SK-N-SH treated with all-trans-retinoic acid at 6 μM for 48 hours (cell line): ENCODE data around the gene SCAPER.

Experiments used
- ARNTL ChIP-seq: fragments of 450-650 bp; formaldehyde crosslinking; IDR thresholded peaks from 2 replicates; pipeline ENCODE4 v1.5.0; 2020; ENCODE audit warnings: low read depth, mild to moderate bottlenecking, moderate library complexity, borderline replicate concordance
- CSDC2 ChIP-seq: fragments of 250-450 bp; sonication (Bioruptor Pico); IDR thresholded peaks from 2 replicates; pipeline ENCODE4 v1.5.0; 2020; ENCODE audit warnings: mild to moderate bottlenecking, moderate library complexity
- GLIS3 ChIP-seq: fragments of 250-450 bp; sonication (Bioruptor Pico); IDR thresholded peaks from 2 replicates; pipeline ENCODE4 v1.5.0; 2020; ENCODE audit warnings: mild to moderate bottlenecking, moderate library complexity
- ISL1 ChIP-seq: fragments of 250-450 bp; sonication (Bioruptor Pico); IDR thresholded peaks from 2 replicates; pipeline ENCODE4 v2.1.2; 2022; ENCODE audit warnings: mild to moderate bottlenecking, moderate library complexity
- OSR1 ChIP-seq: fragments of 250-450 bp; sonication (Bioruptor Pico); IDR thresholded peaks from 2 replicates; pipeline ENCODE4 v1.8.0; 2022; ENCODE audit warnings: moderate library complexity, mild to moderate bottlenecking, inconsistent platforms
- RARB ChIP-seq: fragments of 250-450 bp; sonication (Bioruptor Pico); IDR thresholded peaks from 2 replicates; pipeline ENCODE4 v1.8.0; 2021; ENCODE audit warnings: mild to moderate bottlenecking, moderate library complexity
- SNAI2 ChIP-seq: fragments of 250-450 bp; sonication (Bioruptor Pico); IDR thresholded peaks from 2 replicates; pipeline ENCODE4 v1.5.0; 2020; ENCODE audit warnings: mild to moderate bottlenecking, moderate library complexity
- TOX ChIP-seq: fragments of 250-450 bp; sonication (Bioruptor Pico); IDR thresholded peaks from 2 replicates; pipeline ENCODE4 v1.8.0; 2021; ENCODE audit warnings: mild to moderate bottlenecking, moderate library complexity, borderline replicate concordance
- ZC3H10 ChIP-seq: fragments of 250-450 bp; sonication (Bioruptor Pico); IDR thresholded peaks from 2 replicates; pipeline ENCODE4 v1.5.1; 2021; ENCODE audit warnings: mild to moderate bottlenecking, moderate library complexity
- ZFP30 ChIP-seq: fragments of 450-650 bp; formaldehyde crosslinking; IDR thresholded peaks from 2 replicates; pipeline ENCODE4 v1.5.0; 2022; ENCODE audit warnings: mild to moderate bottlenecking, moderate library complexity
- TF ChIP-seq, protein P1 (sequence below): fragments of 250-450 bp; sonication (Bioruptor Pico); IDR thresholded peaks from 2 replicates; pipeline ENCODE4 v1.8.0; 2020; ENCODE audit warnings: mild to moderate bottlenecking, moderate library complexity, borderline replicate concordance
- TF ChIP-seq, protein P2 (sequence below): fragments of 250-450 bp; sonication (Bioruptor Pico); IDR thresholded peaks from 2 replicates; pipeline ENCODE4 v1.8.0; 2021; ENCODE audit warnings: low read depth, mild to moderate bottlenecking, moderate library complexity, borderline replicate concordance
- TF ChIP-seq, protein P3 (sequence below): fragments of 250-450 bp; sonication (Bioruptor Pico); IDR thresholded peaks from 2 replicates; pipeline ENCODE4 v1.5.1; 2020; ENCODE audit warnings: low read depth, mild to moderate bottlenecking, moderate library complexity
- TF ChIP-seq, protein P4 (sequence below): fragments of 250-450 bp; sonication (Bioruptor Pico); IDR thresholded peaks from 2 replicates; pipeline ENCODE4 v1.5.1; 2021; ENCODE audit warnings: mild to moderate bottlenecking, moderate library complexity

DNA sequence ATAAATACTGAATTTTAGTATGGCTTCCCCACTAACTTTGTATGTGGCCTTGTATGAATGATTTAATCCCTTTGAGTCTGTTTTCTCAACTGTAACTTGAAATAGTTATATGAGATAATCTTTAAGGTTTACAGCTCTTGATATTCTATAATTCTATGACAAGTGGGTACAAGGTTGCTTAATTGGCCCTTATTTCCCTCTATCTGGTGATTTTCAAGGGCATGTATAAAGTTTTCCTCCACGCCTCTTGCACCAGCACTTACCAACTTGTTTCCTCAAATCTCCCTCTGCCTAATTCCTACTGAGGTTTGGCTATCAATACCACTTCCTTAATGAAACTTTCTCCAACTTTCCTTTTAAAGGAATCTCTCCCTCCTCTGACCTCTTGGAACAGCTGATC lies 455.7 kb downstream of the SCAPER start:
- no peak for TF ChIP-seq OSR1 (CRISPR knock-in tag)
- TF ChIP-seq, protein P1, sequence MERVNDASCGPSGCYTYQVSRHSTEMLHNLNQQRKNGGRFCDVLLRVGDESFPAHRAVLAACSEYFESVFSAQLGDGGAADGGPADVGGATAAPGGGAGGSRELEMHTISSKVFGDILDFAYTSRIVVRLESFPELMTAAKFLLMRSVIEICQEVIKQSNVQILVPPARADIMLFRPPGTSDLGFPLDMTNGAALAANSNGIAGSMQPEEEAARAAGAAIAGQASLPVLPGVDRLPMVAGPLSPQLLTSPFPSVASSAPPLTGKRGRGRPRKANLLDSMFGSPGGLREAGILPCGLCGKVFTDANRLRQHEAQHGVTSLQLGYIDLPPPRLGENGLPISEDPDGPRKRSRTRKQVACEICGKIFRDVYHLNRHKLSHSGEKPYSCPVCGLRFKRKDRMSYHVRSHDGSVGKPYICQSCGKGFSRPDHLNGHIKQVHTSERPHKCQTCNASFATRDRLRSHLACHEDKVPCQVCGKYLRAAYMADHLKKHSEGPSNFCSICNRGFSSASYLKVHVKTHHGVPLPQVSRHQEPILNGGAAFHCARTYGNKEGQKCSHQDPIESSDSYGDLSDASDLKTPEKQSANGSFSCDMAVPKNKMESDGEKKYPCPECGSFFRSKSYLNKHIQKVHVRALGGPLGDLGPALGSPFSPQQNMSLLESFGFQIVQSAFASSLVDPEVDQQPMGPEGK (CRISPR knock-in tag) = no peak
- TF ChIP-seq SNAI2 (CRISPR knock-in tag) = no peak
- TF ChIP-seq ARNTL = no peak
- no peak for TF ChIP-seq RARB (CRISPR knock-in tag)
- TF ChIP-seq, protein P2, sequence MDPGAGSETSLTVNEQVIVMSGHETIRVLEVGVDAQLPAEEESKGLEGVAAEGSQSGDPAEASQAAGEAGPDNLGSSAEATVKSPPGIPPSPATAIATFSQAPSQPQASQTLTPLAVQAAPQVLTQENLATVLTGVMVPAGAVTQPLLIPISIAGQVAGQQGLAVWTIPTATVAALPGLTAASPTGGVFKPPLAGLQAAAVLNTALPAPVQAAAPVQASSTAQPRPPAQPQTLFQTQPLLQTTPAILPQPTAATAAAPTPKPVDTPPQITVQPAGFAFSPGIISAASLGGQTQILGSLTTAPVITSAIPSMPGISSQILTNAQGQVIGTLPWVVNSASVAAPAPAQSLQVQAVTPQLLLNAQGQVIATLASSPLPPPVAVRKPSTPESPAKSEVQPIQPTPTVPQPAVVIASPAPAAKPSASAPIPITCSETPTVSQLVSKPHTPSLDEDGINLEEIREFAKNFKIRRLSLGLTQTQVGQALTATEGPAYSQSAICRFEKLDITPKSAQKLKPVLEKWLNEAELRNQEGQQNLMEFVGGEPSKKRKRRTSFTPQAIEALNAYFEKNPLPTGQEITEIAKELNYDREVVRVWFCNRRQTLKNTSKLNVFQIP (CRISPR knock-in tag) = no peak
- TF ChIP-seq, protein P3, sequence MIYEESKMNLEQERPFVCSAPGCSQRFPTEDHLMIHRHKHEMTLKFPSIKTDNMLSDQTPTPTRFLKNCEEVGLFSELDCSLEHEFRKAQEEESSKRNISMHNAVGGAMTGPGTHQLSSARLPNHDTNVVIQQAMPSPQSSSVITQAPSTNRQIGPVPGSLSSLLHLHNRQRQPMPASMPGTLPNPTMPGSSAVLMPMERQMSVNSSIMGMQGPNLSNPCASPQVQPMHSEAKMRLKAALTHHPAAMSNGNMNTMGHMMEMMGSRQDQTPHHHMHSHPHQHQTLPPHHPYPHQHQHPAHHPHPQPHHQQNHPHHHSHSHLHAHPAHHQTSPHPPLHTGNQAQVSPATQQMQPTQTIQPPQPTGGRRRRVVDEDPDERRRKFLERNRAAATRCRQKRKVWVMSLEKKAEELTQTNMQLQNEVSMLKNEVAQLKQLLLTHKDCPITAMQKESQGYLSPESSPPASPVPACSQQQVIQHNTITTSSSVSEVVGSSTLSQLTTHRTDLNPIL = no peak
- TF ChIP-seq GLIS3 = no peak
- no peak for TF ChIP-seq ZC3H10 (CRISPR knock-in tag)
- TF ChIP-seq CSDC2 (CRISPR knock-in tag) = no peak
- TF ChIP-seq, protein P4, sequence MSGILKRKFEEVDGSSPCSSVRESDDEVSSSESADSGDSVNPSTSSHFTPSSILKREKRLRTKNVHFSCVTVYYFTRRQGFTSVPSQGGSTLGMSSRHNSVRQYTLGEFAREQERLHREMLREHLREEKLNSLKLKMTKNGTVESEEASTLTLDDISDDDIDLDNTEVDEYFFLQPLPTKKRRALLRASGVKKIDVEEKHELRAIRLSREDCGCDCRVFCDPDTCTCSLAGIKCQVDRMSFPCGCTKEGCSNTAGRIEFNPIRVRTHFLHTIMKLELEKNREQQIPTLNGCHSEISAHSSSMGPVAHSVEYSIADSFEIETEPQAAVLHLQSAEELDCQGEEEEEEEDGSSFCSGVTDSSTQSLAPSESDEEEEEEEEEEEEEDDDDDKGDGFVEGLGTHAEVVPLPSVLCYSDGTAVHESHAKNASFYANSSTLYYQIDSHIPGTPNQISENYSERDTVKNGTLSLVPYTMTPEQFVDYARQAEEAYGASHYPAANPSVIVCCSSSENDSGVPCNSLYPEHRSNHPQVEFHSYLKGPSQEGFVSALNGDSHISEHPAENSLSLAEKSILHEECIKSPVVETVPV (CRISPR knock-in tag) = no peak
- no peak for TF ChIP-seq ZFP30 (CRISPR knock-in tag)
- no peak for TF ChIP-seq TOX (CRISPR knock-in tag)
- no peak for TF ChIP-seq ISL1
